NCI-H774 (cell line): Measurements from ENCODE around the gene DUSP2.
"Not testable (repeated sequence)": the region's sequence is repeated elsewhere in the genome, so short reads cannot be mapped to it uniquely, and the experiment has no call there.

ENCODE experiments used
- DNase-seq: peaks from one replicate; lab custom pipeline; 2025; lab: John Stamatoyannopoulos, UW

Gene DUSP2

GRCh38 chr2:96146881-96147592 lies 1.8 kb upstream of the DUSP2 start:
- no peak for DNase-seq

- DNase-seq = no peak
Observed at GRCh38 chr2:96146153-96146880, 1.1 kb upstream of the DUSP2 start.

- no peak for DNase-seq
Observed at GRCh38 chr2:96145848-96146152, 560 bp upstream of the DUSP2 start.

- DNase-seq = no peak
Observed at GRCh38 chr2:96144481-96145035, 682 bp downstream of the DUSP2 start.

- DNase-seq = no peak
Observed at GRCh38 chr2:96143848-96144480, 1.3 kb downstream of the DUSP2 start.

- no peak for DNase-seq
Observed at GRCh38 chr2:96143231-96143847, 1.9 kb downstream of the DUSP2 start.

GRCh38 chr2:96142217-96143113 lies 2.8 kb downstream of the DUSP2 start:
- DNase-seq = no peak

GRCh38 chr2:96141624-96141967 lies 3.6 kb downstream of the DUSP2 start:
- DNase-seq = not testable (repeated sequence)

- DNase-seq = no peak
Observed at GRCh38 chr2:96140941-96141623, 4.2 kb downstream of the DUSP2 start.

- DNase-seq = no peak
Observed at GRCh38 chr2:96139181-96139758, 6.0 kb downstream of the DUSP2 start.

GRCh38 chr2:96138179-96139145 lies 6.8 kb downstream of the DUSP2 start, which contains the start of gene ASTL:
ASTL (minus strand) TSS chr2:96138502; CDS start chr2:96138436, 66 bp downstream.
- peak; percentile 47 for DNase-seq

GRCh38 chr2:96137321-96138178 lies 7.7 kb downstream of the DUSP2 start:
- no peak for DNase-seq

- no peak for DNase-seq
Observed at GRCh38 chr2:96136129-96136720, 9.0 kb downstream of the DUSP2 start.

GRCh38 chr2:96135621-96136020 lies 9.6 kb downstream of the DUSP2 start:
- DNase-seq = no peak

GRCh38 chr2:96135171-96135570 lies 10.1 kb downstream of the DUSP2 start:
- no peak for DNase-seq

GRCh38 chr2:96134421-96134820 lies 10.8 kb downstream of the DUSP2 start:
- DNase-seq = no peak

GRCh38 chr2:96131813-96132745 lies 13.2 kb downstream of the DUSP2 start:
- no peak for DNase-seq
